Progenitor cell of endocrine pancreas (in vitro differentiated cells): Measurements from ENCODE around the gene SLC17A9. TPM values are rescaled to one million over a fixed set of nuclear protein-coding genes. Genes with fewer than 3 reads are reported as not detected.

Experiments used
- DNase-seq: peaks from one replicate; pipeline ENCODE4 v3.0.0; 2021; ENCODE audit warnings: low spot score; ENCODE audit not compliant: unreplicated experiment
- H3K27ac Mint-ChIP-seq: 2 replicates; pipeline ENCODE4 v1.8.0; 2021; ENCODE audit warnings: mild to moderate bottlenecking, moderate library complexity, mixed read lengths
- H3K27me3 Mint-ChIP-seq: 2 replicates; pipeline ENCODE4 v1.8.0; 2021; ENCODE audit warnings: mixed read lengths
- H3K36me3 Mint-ChIP-seq: 2 replicates; pipeline ENCODE4 v1.8.0; 2022; ENCODE audit warnings: mixed read lengths; ENCODE audit not compliant: insufficient read depth
- H3K4me1 Mint-ChIP-seq: 2 replicates; pipeline ENCODE4 v1.8.0; 2021; ENCODE audit warnings: low read depth, mixed read lengths
- H3K4me3 Mint-ChIP-seq: 2 replicates; pipeline ENCODE4 v1.8.0; 2021; ENCODE audit warnings: low read depth, mild to moderate bottlenecking, moderate library complexity, mixed read lengths
- H3K9me3 Mint-ChIP-seq: 2 replicates; pipeline ENCODE4 v1.8.0; 2021; ENCODE audit warnings: low read depth, mixed read lengths
- long read RNA-seq: library from polyadenylated mRNA; unstranded; transcript quantifications from one replicate; pipeline ENCODE4 v2.0.0, GENCODE V29; 2020
- total RNA-seq: library from RNA; stranded (reverse); gene quantifications from 2 replicates; pipeline ENCODE4 v1.2.1, GENCODE V29; 2021
- TF ChIP-seq, protein P1 (sequence below): fragments of 200-600 bp; sonication (generic); IDR thresholded peaks from one replicate; pipeline ENCODE4 v1.5.0; 2021; ENCODE audit warnings: antibody characterized with exemption, mild to moderate bottlenecking; ENCODE audit not compliant: unreplicated experiment

Gene SLC17A9, protein sequence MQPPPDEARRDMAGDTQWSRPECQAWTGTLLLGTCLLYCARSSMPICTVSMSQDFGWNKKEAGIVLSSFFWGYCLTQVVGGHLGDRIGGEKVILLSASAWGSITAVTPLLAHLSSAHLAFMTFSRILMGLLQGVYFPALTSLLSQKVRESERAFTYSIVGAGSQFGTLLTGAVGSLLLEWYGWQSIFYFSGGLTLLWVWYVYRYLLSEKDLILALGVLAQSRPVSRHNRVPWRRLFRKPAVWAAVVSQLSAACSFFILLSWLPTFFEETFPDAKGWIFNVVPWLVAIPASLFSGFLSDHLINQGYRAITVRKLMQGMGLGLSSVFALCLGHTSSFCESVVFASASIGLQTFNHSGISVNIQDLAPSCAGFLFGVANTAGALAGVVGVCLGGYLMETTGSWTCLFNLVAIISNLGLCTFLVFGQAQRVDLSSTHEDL
- total RNA-seq, result 8.0 and 8.3 TPM in 2 replicates
- long read RNA-seq, partial matches to known transcripts, result 1 of 2 reads
- long read RNA-seq, other reads (novel, unspliced or antisense), result 1 of 2 reads

DNA sequence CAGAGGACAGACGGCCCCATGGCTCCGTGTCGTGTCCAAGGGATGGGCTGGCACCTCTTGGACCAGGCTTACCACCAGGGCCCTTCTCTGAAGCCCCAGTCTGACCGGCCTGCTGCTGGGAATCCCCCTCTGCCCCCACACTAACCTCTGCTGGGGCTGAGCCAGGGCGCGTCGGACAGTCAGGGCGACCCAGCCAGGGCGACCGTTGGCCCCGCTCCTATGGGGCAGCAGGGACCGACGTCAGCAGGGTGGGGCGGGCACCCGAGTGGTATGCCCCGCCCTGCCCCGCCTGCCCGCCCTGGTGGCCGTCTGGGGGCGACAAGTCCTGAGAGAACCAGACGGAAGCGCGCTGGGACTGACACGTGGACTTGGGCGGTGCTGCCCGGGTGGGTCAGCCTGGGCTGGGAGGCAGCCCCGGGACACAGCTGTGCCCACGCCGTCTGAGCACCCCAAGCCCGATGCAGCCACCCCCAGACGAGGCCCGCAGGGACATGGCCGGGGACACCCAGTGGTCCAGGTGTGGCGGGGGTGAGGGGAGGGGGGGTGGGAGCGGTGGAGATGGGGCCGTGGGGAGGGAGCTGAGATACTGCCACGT, at the start of gene SLC17A9:
Gene SLC17A9 (plus strand): TSS at position 337 of the 595 bp plus-strand sequence. CDS start 122 bp downstream, at position 459.
- H3K4me3 Mint-ChIP-seq, result peak within 1 kb of the TSS; percentile 14

DNA sequence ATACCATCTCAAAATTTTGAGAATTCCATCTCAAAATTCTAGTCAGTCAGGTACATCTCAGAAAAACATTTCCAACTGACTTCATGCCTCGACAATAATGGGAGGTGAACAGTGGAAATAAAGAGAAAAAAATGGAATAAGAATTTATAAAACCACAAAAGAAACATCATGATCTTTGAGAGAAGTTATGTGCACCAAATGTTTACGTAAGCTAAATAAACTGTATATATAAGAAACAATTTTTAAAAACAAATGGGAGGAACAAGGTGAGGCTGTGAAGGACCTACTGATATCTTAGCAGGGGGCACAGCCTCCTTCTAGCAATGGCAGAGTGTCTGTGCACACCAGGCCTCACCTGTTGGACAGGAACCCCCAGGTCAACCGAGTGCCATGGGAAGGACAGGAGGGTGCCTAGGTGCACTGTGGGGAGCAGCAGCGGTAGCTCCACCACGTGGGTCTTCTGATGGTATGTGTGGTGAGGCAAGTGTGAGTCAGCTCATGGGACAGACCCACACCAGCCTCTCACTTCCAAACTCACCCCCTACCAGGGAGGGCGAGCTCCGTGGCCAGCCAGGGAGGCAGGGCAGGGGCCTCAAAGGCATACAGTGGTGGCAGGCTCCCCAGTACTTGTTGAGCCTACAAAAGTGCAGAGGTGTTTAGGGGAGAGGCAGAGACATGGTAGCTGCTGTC, 49.4 kb upstream of the SLC17A9 start:
- no peak for DNase-seq
- Mint-ChIP-seq H3K9me3 (no peaks in the 10 kb centered on the region), H3K27me3 (no peaks in the 10 kb centered on the region), H3K27ac (no peak overlapping the region), H3K4me3 (no peak overlapping the region), H3K4me1 (peaks cover 16% of the 10 kb centered on the region), H3K36me3 (peaks cover 31% of the 10 kb centered on the region)
- TF ChIP-seq, protein P1, sequence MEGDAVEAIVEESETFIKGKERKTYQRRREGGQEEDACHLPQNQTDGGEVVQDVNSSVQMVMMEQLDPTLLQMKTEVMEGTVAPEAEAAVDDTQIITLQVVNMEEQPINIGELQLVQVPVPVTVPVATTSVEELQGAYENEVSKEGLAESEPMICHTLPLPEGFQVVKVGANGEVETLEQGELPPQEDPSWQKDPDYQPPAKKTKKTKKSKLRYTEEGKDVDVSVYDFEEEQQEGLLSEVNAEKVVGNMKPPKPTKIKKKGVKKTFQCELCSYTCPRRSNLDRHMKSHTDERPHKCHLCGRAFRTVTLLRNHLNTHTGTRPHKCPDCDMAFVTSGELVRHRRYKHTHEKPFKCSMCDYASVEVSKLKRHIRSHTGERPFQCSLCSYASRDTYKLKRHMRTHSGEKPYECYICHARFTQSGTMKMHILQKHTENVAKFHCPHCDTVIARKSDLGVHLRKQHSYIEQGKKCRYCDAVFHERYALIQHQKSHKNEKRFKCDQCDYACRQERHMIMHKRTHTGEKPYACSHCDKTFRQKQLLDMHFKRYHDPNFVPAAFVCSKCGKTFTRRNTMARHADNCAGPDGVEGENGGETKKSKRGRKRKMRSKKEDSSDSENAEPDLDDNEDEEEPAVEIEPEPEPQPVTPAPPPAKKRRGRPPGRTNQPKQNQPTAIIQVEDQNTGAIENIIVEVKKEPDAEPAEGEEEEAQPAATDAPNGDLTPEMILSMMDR, result no peak

More for the DNA sequence above, at the start of gene SLC17A9:
- H3K36me3 Mint-ChIP-seq, result peaks cover 9% of the 10 kb centered on the region
- H3K27me3 Mint-ChIP-seq, result no peaks in the 10 kb centered on the region
- TF ChIP-seq, protein P1, result no peak
- no peak for DNase-seq
- no peaks in the 10 kb centered on the region for H3K9me3 Mint-ChIP-seq
- no peak within 1 kb of the TSS for H3K27ac Mint-ChIP-seq
- H3K4me1 Mint-ChIP-seq, result peaks cover 16% of the 10 kb centered on the region

- DNase-seq, result no peak
- TF ChIP-seq, protein P1, result no peak
- H3K27me3 Mint-ChIP-seq, result no peaks in the 10 kb centered on the region
- H3K9me3 Mint-ChIP-seq, result no peaks in the 10 kb centered on the region
- no peak overlapping the region for H3K4me3 Mint-ChIP-seq
- H3K27ac Mint-ChIP-seq, result no peak overlapping the region
- peaks cover 45% of the 10 kb centered on the region for H3K36me3 Mint-ChIP-seq
- peaks cover 4% of the 10 kb centered on the region for H3K4me1 Mint-ChIP-seq
Observed at GRCh38 chr20:62905536-62906117, 46.9 kb upstream of the SLC17A9 start.

DNA sequence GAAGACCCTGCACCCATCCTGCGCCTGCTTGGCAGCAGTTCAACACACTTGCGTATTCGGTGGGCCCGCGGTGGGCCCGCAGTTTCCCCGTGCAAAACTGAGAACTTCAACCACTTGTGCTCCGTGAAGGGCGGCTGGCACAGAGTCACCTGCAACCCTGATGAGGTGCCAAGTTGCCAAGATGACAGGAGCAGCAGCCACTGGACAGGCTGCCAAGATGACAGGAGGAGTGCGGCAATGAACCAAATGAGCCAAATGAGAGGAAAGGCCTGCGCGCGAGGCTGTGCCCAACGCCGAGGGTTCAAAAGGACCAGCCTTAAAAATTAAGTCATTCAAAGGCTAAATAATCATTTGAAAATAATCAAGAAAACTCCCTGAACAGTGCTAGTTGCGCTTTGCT, 46.3 kb upstream of the SLC17A9 start:
- peaks cover 47% of the 10 kb centered on the region for H3K36me3 Mint-ChIP-seq
- no peaks in the 10 kb centered on the region for H3K4me1 Mint-ChIP-seq

More for the DNA sequence above, 46.3 kb upstream of the SLC17A9 start:
- TF ChIP-seq, protein P1, result no peak
- Mint-ChIP-seq H3K27ac (no peak overlapping the region), H3K27me3 (no peaks in the 10 kb centered on the region), H3K9me3 (no peaks in the 10 kb centered on the region), H3K4me3 (no peak overlapping the region)
- no peak for DNase-seq
